ENCODE measurements around the gene DLEC1.

Gene DLEC1

DNA sequence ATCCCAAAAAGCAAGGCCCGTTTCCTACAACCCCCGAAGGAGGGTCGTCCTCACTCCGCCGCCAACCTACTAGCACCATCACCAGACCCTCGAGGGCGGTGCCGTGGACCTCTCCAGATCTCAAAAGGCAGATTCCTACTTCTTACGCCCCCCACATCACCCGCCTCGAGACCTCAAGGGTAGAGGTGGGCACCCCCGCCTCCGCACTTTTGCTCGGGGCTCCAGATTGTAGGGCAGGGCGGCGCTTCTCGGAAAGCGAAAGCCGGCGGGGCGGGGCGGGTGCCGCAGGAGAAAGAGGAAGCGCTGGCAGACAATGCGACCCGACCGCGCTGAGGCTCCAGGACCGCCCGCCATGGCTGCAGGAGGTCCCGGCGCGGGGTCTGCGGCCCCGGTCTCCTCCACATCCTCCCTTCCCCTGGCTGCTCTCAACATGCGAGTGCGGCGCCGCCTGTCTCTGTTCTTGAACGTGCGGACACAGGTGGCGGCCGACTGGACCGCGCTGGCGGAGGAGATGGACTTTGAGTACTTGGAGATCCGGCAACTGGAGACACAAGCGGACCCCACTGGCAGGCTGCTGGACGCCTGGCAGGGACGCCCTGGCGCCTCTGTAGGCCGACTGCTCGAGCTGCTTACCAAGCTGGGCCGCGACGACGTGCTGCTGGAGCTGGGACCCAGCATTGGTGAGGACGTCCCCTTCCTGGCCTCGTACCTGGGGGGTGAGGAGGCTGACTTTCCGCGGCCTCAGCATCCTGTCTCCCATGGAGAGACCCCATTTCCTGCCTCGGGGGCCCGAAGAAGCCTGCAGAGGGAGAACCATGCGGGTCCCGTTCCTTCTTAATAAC lies 99.6 kb downstream of the DLEC1 start, which contains the start of gene MYD88:
TSS of gene MYD88 (plus strand) at position 313 of the 842 bp plus-strand sequence. CDS start at position 353, 40 bp downstream.
- DNase-seq (ENCODE audit: low read depth) = peak; percentile 75

DNA sequence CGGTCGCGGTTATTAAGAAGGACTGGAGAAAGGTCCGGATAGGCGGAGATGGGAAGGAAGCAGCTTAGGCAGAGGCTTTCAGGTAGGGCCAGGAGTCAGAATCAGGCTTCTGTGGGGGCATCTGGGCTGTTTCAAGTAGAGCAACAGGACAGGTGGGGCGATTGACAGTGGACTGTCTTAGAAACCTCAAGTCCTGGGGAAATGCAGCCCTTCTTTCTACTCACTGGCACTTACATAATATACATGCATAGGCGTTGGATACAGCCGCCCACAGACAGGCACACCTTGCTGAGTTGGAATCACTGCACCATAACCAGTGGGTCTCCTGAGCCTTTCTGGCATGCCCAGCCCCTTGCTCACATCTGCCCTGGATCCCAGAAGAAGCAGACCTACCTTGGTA lies 100.2 kb downstream of the DLEC1 start:
- DNase-seq (ENCODE audit: low read depth) = no peak

DNA sequence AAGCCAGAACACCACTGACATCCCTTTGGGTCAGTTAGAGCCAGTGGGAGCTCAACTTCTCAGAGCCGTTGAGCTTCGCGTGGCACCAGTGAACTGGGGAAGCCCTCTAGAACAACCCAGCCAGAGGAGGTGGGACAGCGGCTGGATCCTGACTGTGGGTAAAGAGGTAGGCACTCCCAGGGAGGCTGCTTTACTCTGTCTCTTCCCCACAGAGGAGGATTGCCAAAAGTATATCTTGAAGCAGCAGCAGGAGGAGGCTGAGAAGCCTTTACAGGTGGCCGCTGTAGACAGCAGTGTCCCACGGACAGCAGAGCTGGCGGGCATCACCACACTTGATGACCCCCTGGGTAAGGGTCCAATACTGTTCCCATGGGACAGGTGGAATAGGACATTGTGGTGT lies 100.6 kb downstream of the DLEC1 start:
- no peak for DNase-seq (ENCODE audit: low read depth)

DNA sequence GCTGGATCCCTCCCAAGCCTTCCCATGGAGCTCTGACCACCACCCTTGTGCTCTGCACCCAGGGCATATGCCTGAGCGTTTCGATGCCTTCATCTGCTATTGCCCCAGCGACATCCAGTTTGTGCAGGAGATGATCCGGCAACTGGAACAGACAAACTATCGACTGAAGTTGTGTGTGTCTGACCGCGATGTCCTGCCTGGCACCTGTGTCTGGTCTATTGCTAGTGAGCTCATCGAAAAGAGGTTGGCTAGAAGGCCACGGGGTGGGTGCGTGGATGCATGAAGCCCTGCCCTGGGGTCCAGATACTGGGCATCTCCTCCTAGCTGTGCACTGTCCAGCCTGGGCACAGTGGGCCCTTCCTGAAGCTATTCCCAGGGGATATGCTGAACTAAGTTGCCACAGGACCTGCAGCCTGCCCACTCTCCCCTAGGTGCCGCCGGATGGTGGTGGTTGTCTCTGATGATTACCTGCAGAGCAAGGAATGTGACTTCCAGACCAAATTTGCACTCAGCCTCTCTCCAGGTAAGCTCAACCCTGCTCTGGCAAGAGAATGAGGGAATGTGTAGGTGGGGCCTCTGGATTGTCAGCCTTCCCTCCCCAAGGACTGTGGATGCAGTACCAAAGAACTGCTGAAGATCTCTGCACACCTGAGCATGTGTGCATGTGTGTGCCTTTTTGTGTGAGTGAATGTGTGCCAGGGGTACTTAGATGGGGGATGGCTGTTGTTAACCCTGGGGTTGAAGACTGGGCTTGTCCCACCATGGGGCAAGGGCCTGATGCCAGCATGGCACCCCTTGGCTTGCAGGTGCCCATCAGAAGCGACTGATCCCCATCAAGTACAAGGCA lies 101.5 kb downstream of the DLEC1 start:
- no peak for DNase-seq (ENCODE audit: low read depth)

DNA sequence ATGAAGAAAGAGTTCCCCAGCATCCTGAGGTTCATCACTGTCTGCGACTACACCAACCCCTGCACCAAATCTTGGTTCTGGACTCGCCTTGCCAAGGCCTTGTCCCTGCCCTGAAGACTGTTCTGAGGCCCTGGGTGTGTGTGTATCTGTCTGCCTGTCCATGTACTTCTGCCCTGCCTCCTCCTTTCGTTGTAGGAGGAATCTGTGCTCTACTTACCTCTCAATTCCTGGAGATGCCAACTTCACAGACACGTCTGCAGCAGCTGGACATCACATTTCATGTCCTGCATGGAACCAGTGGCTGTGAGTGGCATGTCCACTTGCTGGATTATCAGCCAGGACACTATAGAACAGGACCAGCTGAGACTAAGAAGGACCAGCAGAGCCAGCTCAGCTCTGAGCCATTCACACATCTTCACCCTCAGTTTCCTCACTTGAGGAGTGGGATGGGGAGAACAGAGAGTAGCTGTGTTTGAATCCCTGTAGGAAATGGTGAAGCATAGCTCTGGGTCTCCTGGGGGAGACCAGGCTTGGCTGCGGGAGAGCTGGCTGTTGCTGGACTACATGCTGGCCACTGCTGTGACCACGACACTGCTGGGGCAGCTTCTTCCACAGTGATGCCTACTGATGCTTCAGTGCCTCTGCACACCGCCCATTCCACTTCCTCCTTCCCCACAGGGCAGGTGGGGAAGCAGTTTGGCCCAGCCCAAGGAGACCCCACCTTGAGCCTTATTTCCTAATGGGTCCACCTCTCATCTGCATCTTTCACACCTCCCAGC lies 102.4 kb downstream of the DLEC1 start:
- no peak for DNase-seq (ENCODE audit: low read depth)

DNA sequence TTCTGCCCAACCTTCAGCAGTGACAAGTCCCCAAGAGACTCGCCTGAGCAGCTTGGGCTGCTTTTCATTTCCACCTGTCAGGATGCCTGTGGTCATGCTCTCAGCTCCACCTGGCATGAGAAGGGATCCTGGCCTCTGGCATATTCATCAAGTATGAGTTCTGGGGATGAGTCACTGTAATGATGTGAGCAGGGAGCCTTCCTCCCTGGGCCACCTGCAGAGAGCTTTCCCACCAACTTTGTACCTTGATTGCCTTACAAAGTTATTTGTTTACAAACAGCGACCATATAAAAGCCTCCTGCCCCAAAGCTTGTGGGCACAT lies 102.9 kb downstream of the DLEC1 start:
- DNase-seq (ENCODE audit: low read depth) = peak; percentile 31

DNA sequence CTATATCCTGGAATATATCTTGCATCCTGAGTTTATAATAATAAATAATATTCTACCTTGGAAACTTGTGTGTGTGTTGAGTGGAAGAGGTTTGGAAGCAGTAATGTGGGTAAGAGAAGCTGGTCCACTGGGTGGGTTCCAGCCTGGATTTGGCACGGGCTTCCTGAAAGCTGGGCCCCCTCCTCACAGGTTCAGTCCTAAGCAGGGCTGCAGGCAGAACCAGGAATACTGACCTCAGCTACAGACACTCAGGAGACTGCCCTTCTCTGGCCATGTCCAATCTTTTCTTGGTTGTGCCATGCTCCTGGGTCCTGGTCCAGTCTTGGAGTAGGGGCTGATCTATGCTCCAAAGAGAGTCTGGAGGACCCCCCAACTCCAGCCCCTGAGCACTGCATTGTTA lies 104.0 kb downstream of the DLEC1 start:
- no peak for DNase-seq (ENCODE audit: low read depth)

DNA sequence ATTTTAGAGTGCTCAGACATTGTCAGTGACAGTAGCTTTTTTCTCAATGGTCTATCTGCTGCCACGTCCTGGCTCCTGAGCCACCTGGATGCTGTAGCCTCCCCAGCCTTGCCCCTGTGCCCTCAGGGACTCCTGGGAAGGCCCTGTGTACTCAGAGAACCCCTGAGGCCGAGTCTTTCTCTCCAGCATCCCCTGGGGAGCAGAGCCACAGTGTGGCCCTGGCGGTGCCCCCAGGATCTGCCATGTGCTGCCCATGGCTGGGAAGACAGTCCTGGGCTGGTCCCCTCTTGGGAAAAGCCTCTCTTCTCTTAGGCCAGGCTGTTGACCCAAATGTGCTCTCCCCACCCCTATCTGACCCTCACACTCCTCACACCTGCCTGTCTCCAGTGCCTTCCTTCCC lies 104.5 kb downstream of the DLEC1 start:
- DNase-seq (ENCODE audit: low read depth) = no peak

DNA sequence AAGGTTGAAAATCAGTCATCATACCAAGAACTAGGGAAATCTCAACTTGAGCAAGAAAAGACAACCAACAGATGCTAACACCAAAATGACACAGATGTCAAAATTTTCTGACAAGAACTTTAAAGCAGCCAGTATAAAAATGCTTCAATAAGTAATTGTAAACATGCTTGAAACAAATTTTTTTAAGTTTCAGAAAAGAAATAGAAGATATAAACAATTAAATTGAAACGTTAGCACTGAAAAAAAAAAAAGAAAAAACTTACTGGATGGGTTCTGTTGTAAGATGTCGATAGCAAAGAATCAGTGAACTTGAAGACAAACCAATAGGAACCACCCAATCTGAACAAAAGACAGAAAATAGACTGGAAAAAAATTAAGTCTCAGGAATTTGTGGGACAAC lies 107.5 kb downstream of the DLEC1 start:
- DNase-seq (ENCODE audit: low read depth) = no peak

DNA sequence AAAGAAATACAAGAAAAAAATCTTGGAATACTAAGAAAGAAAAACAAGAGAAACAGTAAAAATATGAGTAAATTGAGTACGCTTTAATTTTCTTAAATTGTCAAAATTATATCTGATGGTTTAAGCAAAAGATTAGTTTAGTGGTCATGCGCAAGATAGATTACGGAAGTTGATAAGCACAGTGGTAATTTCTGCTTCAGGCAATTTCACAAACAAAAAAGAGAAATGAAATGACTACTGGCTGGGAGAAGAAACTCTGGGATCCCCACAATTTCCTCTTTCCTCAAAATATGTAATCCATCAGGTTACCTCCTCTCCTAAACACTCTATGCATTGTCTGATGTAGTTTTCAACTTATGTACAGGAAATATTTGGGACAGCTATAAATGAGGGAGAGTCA lies 108.4 kb downstream of the DLEC1 start:
- DNase-seq (ENCODE audit: low read depth) = no peak

DNA sequence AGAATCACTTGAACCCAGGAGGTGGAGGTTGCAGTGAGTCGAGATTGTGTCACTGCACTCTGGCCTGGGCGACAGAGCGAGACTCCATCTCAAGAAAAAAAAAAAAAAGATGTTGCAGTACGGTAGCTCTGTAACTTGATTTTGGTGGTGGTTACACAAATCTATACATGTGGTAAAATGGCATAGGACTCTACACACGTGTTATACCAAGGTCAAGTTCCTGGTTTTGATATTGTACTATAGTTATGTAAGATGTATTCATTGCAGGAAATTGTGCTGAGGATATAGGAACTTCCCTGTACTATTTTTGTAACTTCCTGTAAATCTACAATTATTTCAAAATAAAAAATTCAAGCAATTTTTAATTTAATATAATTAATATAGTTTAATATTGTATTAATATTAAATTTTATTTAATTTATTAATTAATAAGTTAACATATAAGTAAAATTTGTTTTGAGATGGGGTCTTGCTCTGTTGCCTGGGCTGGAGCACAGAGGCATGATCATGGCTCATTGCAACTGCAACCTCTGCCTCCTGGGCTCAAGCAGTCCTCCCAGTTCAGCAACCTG lies 109.4 kb downstream of the DLEC1 start:
- no peak for DNase-seq (ENCODE audit: low read depth)

DNA sequence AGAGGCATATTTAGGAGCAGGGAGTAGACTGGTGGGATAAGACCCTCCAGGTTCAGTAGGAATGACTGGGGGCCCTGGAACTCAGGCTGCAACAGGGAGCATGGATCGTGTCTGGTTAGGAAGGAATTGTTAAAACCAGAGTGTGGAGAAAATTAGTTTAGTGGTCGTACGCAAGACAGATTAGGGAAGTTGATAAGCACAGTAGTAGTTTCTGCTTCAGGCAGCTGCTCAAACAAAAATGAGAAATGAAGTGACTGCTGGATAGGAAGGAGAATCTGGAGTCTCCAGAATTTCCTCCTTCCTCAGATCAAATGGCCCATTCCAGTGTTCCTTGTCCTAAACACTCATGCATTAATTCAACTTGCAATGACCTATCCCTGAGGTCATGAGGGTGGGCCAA lies 110.7 kb downstream of the DLEC1 start:
- no peak for DNase-seq (ENCODE audit: low read depth)

DNA sequence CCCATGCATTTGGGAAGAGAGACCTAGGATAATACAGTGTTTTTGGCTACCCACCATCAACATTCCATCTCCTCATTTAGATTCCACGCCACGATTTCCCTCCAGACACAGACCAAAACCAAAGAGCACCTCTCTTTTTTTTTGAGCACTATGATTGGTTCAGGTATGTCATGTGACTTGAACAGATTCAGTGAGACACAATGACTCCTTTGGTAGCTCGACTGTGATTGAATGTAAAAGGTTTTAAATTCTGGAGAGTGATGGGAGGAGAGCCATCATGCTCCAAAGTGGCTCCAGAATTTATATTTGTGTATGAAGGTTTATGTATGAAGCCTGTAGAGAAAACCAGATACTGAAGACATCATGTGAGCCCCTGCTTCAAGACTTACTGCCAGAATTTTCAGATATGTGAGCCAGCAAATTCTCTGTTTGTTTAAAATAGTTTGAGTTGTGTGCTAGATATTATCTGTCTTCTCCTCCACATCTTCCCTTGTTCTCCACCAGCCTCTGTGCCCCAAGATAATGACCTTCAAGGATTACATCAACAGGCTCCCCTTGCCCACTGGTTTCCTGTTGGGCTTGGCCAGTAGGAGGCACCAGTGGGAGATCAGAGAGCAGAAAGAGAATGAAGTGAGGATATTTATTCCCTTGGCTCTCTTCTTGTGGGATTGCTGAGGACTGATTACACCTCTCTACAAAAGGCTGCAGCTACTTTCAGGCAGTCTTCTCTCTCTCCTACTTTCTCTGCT lies 111.9 kb downstream of the DLEC1 start:
- no peak for DNase-seq (ENCODE audit: low read depth)

DNA sequence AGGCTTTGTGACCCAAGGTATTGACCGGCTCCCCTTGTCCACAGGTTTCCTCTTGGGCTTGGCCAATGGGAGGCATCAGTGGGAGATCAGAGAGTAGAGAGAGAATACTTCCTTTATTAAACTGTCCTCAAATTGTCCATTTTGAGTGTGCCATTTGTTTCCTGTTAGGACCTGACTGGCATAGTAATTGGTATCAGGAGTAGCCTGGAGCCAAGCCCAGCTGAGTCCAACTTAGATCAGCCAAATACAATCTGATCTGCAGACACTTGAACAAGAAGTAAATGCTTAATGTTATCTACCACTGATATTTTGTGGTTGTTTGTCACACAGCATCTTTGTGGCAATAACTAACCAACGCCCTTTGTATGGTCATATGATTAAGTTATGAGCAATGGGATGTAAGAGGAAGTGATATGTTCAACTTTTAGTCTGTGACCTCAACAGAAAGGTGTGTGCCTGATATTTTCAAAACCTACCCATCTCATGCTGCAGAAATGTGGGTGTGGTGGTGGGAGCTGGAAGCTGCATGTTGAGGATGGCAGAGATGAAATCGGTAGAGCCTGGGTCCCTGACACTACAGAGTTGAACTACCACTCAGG lies 112.8 kb downstream of the DLEC1 start:
- peak; percentile 75 for DNase-seq (ENCODE audit: low read depth)

DNA sequence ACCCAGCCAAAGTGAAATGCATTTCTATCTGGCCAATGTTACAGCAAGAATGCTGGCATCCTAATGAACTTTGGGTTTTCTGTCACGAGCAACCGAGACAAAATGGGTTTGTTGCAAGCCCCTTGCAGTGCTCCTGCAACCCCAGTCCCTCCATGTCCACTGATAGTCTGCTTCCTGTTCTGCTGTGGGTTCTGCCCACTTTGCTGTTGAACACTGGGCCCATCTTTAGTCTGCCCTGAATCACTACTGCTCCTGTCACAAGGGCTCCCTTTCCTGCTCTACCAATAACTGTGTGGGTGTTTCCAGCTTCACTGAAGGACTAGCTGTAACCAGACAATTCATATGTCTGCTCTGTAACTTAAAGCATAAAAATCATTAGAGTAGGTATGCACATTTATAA lies 113.6 kb downstream of the DLEC1 start:
- no peak for DNase-seq (ENCODE audit: low read depth)

DNA sequence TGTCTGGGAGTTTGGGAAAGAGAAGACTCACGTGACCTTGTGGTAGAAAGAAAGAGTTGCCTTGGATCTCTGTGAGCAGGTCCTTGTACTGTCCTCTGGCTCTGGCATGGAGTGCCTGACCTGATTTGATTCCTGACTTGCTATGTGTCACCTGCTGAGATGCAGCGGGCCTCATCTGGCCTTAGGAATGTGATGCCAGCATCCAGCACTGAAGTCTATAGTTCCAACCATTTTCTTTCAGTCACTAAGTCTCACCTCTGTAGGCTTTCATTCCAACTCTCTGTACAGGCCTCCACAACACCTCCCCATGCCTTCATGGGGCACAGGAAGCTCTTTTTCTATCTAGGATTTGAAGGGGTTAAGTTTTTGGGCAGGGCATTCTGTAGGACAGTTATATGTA lies 114.2 kb downstream of the DLEC1 start:
- no peak for DNase-seq (ENCODE audit: low read depth)

DNA sequence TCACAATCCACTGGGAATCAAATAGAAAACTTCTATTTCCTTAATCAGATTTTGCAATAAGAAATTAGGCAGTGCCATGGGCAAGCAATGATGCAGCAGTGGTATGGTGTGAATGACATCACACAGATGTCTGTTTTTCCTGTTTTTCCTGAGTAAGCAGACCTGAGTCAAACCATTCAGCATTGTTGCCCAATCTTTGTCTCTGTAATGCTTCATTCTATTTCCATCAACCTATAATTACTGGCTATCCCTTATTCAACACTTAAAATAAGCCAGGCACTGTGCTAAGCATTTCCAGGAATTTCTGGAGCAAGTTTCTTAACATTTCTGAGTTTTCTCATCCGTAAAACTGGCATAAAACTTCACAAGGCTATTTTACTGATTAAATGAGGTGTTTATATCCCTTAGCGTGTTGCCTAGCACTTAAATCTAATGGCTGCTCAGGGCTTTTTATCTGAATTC lies 115.1 kb downstream of the DLEC1 start:
- DNase-seq (ENCODE audit: low read depth) = peak; percentile 71

DNA sequence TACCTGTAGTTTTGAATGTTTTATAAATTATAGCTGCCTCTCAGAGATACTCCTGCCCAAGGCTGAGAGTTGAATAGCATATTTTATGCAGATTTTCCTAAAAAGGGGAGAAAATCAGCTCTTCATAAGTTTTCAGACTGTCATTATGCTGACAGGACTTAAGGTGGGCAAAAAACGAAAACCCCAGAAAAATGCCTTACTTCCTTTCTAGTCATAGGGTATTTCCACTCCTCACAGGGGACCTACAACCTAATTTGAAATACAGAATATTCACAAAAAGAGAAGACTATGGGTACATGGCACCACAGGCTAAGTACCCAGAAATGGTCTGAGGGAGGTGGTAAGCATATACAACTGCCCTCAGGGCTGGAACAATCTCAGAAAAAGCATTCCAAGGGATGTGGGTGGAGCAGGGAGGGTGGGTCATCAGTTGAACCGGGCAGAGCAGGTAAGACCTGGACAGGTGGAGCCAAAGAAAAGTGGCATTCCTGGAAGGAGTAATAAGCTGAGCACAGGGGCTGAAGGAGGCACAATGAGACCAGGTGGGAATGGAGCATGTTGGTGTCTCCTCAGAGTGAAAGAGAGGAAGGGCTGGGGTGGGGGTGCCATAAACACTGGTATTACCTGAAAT lies 115.7 kb downstream of the DLEC1 start:
- DNase-seq (ENCODE audit: low read depth) = no peak

DNA sequence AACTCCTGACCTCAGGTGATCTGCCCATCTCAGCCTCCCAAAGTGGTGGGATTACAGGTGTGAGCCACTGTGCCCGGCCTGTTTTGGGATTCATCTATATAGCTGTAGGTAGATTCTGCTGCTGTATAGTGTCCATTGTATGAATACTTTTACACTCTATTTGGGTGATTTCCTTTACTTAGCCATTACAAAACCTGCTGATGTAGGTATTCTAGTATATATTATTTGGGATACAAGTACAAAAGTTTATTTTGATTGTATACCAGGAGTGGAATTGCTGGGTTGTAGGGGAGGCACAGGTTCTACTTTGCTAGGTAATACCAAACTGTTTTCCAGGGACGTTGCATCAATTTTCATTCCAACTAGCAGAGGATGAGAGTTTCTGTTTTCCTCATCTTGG lies 116.8 kb downstream of the DLEC1 start:
- no peak for DNase-seq (ENCODE audit: low read depth)

DNA sequence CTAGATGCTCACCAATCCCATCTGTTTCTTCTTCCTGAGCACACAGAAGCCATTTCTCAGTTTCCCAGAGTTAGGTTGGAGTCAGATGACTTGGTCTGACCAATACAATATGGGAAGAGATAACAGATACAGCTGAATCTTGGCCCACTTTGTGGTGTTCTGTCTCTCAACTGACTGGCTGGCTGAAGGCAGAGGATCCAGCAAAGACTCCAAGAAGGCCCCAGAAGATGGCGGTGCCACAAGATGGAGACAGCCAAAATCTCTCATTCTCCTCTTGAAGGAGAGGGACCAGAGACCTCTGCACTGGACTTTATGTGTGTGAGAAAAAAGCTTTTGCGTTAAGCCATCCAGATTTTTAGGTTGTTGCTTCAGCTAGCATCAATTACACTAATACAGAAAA lies 118.1 kb downstream of the DLEC1 start:
- no peak for DNase-seq (ENCODE audit: low read depth)

DNA sequence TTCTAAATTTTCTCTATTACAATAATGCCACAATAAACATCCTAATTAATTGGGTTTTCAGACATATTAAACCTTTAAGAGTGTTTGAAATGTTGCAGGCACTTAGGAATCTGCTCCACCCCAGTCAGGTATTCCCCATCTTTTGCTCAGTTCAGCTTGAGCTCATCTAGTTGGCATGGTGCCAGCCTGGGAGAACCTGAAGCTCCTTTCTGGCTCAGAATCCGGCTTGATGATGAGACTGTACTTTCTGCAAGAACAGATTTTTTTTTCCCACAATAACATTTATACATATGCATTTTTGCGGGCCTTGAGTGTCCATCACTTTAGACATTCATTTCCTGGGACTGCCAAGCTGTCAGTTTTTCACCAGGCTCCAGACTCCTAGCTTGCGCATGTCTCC lies 118.6 kb downstream of the DLEC1 start:
- no peak for DNase-seq (ENCODE audit: low read depth)

All from ELR (cell line).